ENCODE data around the gene KCNK1.

DNA sequence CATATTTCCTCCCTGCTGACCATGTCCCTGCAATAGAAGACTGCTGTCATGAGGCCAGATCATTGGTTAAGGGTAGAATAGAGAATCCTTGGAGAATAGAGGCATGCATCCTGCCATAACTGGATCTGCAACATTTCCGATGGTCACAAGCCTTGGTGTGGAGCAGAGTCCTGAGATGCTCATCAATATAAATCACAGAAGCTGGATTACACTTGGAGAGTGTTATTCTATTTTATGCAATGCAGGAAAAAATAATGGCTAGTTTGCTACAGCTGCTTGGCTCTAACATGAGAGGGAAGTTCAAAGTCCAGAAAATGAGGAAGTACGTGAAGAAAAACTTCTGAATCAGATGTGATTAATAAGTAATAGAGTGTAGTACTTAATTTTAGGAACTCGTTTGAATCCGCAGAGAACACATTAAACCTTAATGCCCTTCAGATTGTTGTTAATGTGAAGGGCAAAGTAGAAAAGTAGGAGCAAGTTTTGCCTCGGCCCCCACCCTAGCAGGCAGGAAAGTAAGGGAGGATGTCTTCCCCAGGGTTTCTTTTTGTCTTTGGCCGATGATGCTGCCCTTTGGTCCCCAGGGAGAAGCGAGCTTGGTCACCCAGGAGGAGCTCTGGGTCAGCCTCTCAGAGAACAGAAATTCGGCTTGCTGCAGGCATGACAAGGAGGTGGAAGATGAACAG is 59.5 kb downstream of the KCNK1 start:
- TF ChIP-seq, protein P1, sequence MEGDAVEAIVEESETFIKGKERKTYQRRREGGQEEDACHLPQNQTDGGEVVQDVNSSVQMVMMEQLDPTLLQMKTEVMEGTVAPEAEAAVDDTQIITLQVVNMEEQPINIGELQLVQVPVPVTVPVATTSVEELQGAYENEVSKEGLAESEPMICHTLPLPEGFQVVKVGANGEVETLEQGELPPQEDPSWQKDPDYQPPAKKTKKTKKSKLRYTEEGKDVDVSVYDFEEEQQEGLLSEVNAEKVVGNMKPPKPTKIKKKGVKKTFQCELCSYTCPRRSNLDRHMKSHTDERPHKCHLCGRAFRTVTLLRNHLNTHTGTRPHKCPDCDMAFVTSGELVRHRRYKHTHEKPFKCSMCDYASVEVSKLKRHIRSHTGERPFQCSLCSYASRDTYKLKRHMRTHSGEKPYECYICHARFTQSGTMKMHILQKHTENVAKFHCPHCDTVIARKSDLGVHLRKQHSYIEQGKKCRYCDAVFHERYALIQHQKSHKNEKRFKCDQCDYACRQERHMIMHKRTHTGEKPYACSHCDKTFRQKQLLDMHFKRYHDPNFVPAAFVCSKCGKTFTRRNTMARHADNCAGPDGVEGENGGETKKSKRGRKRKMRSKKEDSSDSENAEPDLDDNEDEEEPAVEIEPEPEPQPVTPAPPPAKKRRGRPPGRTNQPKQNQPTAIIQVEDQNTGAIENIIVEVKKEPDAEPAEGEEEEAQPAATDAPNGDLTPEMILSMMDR (IDR thresholded peaks at IDR 0.05) = no peak
- TF ChIP-seq POLR2A (IDR thresholded peaks at IDR 0.05) = no peak
